Osteocyte (in vitro differentiated cells): Measurements from ENCODE around the gene DEDD. TPM values are rescaled to one million over a fixed set of nuclear protein-coding genes. Genes with fewer than 3 reads are reported as not detected.

ENCODE experiments used
- DNase-seq: peaks from one replicate; pipeline ENCODE4 v3.0.0; 2021; ENCODE audit warnings: mixed read lengths; ENCODE audit not compliant: unreplicated experiment; ENCODE audit errors: extremely low spot score
- H3K27ac Mint-ChIP-seq: one replicate; pipeline ENCODE4 v1.8.0; 2021; ENCODE audit warnings: mild to moderate bottlenecking, mixed read lengths; ENCODE audit not compliant: unreplicated experiment
- H3K27me3 Mint-ChIP-seq: one replicate; pipeline ENCODE4 v1.8.0; 2021; ENCODE audit warnings: mixed read lengths; ENCODE audit not compliant: unreplicated experiment
- H3K36me3 Mint-ChIP-seq: one replicate; pipeline ENCODE4 v1.8.0; 2021; ENCODE audit warnings: mixed read lengths; ENCODE audit not compliant: unreplicated experiment
- H3K4me1 Mint-ChIP-seq: one replicate; pipeline ENCODE4 v1.8.0; 2021; ENCODE audit warnings: mixed read lengths; ENCODE audit not compliant: unreplicated experiment
- H3K4me3 Mint-ChIP-seq: one replicate; pipeline ENCODE4 v1.8.0; 2021; ENCODE audit warnings: mild to moderate bottlenecking, moderate library complexity, mixed read lengths; ENCODE audit not compliant: unreplicated experiment
- H3K9me3 Mint-ChIP-seq: one replicate; pipeline ENCODE4 v1.8.0; 2021; ENCODE audit warnings: mixed read lengths; ENCODE audit not compliant: unreplicated experiment
- total RNA-seq: library from RNA; stranded (reverse); gene quantifications from 2 replicates; pipeline ENCODE4 v1.2.1, GENCODE V29; 2021
- TF ChIP-seq, protein P1 (sequence below): fragments of 200-600 bp; sonication (generic); IDR thresholded peaks from 2 replicates; pipeline ENCODE4 v1.5.0; 2021; ENCODE audit warnings: antibody characterized with exemption, mild to moderate bottlenecking, moderate library complexity

The DEDD gene
- total RNA-seq, 1 donor from 2014 or later, result 40.8 TPM

DNA sequence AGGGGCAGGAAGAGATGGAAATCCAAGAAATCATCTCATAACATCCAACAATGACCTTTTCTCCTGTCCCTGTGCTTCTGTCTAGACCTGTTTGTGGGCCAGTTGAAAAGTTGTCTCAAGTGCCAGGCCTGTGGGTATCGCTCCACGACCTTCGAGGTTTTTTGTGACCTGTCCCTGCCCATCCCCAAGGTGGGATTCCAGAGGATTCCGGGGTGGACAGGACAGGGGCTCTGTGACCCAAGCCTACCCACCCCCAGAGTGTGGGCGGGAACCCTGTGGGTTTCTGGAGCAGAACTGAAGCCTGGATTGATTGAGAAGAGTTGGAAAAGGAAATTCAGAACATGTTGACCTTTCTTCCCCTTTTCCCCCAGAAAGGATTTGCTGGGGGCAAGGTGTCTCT lies 31.3 kb upstream of the DEDD start:
- no peak for DNase-seq
- TF ChIP-seq, protein P1, sequence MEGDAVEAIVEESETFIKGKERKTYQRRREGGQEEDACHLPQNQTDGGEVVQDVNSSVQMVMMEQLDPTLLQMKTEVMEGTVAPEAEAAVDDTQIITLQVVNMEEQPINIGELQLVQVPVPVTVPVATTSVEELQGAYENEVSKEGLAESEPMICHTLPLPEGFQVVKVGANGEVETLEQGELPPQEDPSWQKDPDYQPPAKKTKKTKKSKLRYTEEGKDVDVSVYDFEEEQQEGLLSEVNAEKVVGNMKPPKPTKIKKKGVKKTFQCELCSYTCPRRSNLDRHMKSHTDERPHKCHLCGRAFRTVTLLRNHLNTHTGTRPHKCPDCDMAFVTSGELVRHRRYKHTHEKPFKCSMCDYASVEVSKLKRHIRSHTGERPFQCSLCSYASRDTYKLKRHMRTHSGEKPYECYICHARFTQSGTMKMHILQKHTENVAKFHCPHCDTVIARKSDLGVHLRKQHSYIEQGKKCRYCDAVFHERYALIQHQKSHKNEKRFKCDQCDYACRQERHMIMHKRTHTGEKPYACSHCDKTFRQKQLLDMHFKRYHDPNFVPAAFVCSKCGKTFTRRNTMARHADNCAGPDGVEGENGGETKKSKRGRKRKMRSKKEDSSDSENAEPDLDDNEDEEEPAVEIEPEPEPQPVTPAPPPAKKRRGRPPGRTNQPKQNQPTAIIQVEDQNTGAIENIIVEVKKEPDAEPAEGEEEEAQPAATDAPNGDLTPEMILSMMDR, result no peak
- peaks cover 12% of the 10 kb centered on the region for H3K36me3 Mint-ChIP-seq
- peak overlapping the region; percentile 29 for H3K27ac Mint-ChIP-seq
- H3K4me1 Mint-ChIP-seq, result peaks cover 46% of the 10 kb centered on the region
- no peaks in the 10 kb centered on the region for H3K27me3 Mint-ChIP-seq
- H3K9me3 Mint-ChIP-seq, result no peaks in the 10 kb centered on the region
- no peak overlapping the region for H3K4me3 Mint-ChIP-seq

- no peaks in the 10 kb centered on the region for H3K9me3 Mint-ChIP-seq
- peaks cover 14% of the 10 kb centered on the region for H3K36me3 Mint-ChIP-seq
- H3K27me3 Mint-ChIP-seq, result no peaks in the 10 kb centered on the region
- DNase-seq, result no peak
- TF ChIP-seq, protein P1, result no peak
- H3K27ac Mint-ChIP-seq, result no peak overlapping the region
- H3K4me3 Mint-ChIP-seq, result no peak overlapping the region
- peaks cover 45% of the 10 kb centered on the region for H3K4me1 Mint-ChIP-seq
Measured at GRCh38 chr1:161162806-161163205, 30.3 kb upstream of the DEDD start.

DNA sequence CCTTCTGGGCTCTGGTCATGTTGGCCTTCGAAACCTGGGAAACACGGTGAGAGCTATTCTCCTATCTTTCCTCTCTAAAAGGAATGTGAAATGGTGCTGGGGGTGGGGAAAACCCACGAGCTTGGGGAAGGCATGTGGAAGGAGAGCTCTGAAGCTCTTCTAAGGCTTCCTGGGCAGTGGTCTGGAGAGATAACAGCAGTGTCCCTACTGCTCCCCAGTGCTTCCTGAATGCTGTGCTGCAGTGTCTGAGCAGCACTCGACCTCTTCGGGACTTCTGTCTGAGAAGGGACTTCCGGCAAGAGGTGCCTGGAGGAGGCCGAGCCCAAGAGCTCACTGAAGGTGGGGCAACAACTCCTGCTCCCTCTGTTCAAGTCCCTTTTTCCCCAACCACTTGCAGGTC lies 29.6 kb upstream of the DEDD start:
- Mint-ChIP-seq H3K27ac (no peak overlapping the region), H3K4me3 (no peak overlapping the region), H3K36me3 (peaks cover 20% of the 10 kb centered on the region), H3K27me3 (no peaks in the 10 kb centered on the region), H3K9me3 (no peaks in the 10 kb centered on the region), H3K4me1 (peaks cover 37% of the 10 kb centered on the region)
- TF ChIP-seq, protein P1, result no peak
- DNase-seq, result no peak

GRCh38 chr1:161161652-161162051 lies 29.2 kb upstream of the DEDD start:
- H3K4me3 Mint-ChIP-seq, result no peak overlapping the region
- TF ChIP-seq, protein P1, result no peak
- peaks cover 20% of the 10 kb centered on the region for H3K36me3 Mint-ChIP-seq
- H3K27me3 Mint-ChIP-seq, result no peaks in the 10 kb centered on the region
- H3K4me1 Mint-ChIP-seq, result peaks cover 35% of the 10 kb centered on the region
- DNase-seq, result no peak
- no peaks in the 10 kb centered on the region for H3K9me3 Mint-ChIP-seq
- H3K27ac Mint-ChIP-seq, result no peak overlapping the region

GRCh38 chr1:161160671-161161145 lies 28.2 kb upstream of the DEDD start:
- no peak for DNase-seq
- Mint-ChIP-seq H3K27me3 (no peaks in the 10 kb centered on the region), H3K4me3 (peak overlapping the region; percentile 87), H3K36me3 (peaks cover 20% of the 10 kb centered on the region), H3K9me3 (no peaks in the 10 kb centered on the region), H3K4me1 (peaks cover 32% of the 10 kb centered on the region), H3K27ac (no peak overlapping the region)
- TF ChIP-seq, protein P1, result no peak
